HepG2 (cell line): ENCODE results near the gene TMEM114. TPM values are rescaled to one million over a fixed set of nuclear protein-coding genes. Genes with fewer than 3 reads are reported as not detected.

Experiments
- FIP1L1 ChIP-seq: fragments of 200-400 bp; formaldehyde crosslinking; IDR thresholded peaks from 2 replicates; pipeline ENCODE4 v1.6.1; 2018; ENCODE audit warnings: low read depth, mild to moderate bottlenecking, low read length, moderate library complexity, borderline replicate concordance; ENCODE audit not compliant: insufficient read depth
- GTF3A ChIP-seq: sonication (generic); formaldehyde crosslinking; conservative IDR thresholded peaks from 2 replicates; pipeline ENCODE4 v1.4.0; 2020; ENCODE audit warnings: mild to moderate bottlenecking, missing genetic modification reagents
- HMGXB3 ChIP-seq: sonication (generic); formaldehyde crosslinking; IDR thresholded peaks from 2 replicates; pipeline ENCODE4 v1.4.0; 2020; ENCODE audit warnings: missing genetic modification reagents, borderline replicate concordance
- MXD4 ChIP-seq: IDR thresholded peaks from 2 replicates; pipeline ENCODE4 v1.6.1; 2016; ENCODE audit warnings: mild to moderate bottlenecking, missing biosample characterization, missing genetic modification reagents
- NFE2 ChIP-seq: sonication (generic); formaldehyde crosslinking; IDR thresholded peaks from 2 replicates; pipeline ENCODE4 v1.4.0; 2020; ENCODE audit warnings: missing genetic modification reagents
- NONO ChIP-seq, 2 experiments: fragments of 450-650 bp in 1 of 2; sonication (generic) in 1 of 2; formaldehyde crosslinking in 1 of 2; IDR thresholded peaks in 1 of 2; conservative IDR thresholded peaks in 1 of 2; 2 replicates each; pipeline versions ENCODE4 v1.6.1 to v1.8.0; 2017 to 2022; ENCODE audit warnings: mild to moderate bottlenecking in 1 of 2, missing genetic modification reagents in 1 of 2, moderate library complexity in 1 of 2
- PCBP1 ChIP-seq: fragments of 200-400 bp; formaldehyde crosslinking; IDR thresholded peaks from 2 replicates; pipeline ENCODE4 v1.6.1; 2017; ENCODE audit warnings: mild to moderate bottlenecking, low read depth, low read length, borderline replicate concordance
- PRDM4 ChIP-seq: sonication (generic); formaldehyde crosslinking; IDR thresholded peaks from 2 replicates; pipeline ENCODE4 v1.9.0; 2021; ENCODE audit warnings: missing genetic modification reagents, borderline replicate concordance
- REXO4 ChIP-seq: sonication (generic); formaldehyde crosslinking; IDR thresholded peaks from 2 replicates; pipeline ENCODE4 v1.8.0; 2022; ENCODE audit warnings: missing genetic modification reagents, mild to moderate bottlenecking, borderline replicate concordance
- TRIM24 ChIP-seq: sonication (generic); formaldehyde crosslinking; IDR thresholded peaks from 2 replicates; pipeline ENCODE4 v1.8.0; 2022; ENCODE audit warnings: mild to moderate bottlenecking, missing genetic modification reagents
- ZBTB10 ChIP-seq: sonication (generic); formaldehyde crosslinking; IDR thresholded peaks from 2 replicates; pipeline ENCODE4 v1.4.0; 2020; ENCODE audit warnings: missing genetic modification reagents, borderline replicate concordance
- ZFP41 ChIP-seq: sonication (generic); formaldehyde crosslinking; IDR thresholded peaks from 2 replicates; pipeline ENCODE4 v1.4.0; 2020; ENCODE audit warnings: mild to moderate bottlenecking, missing genetic modification reagents, borderline replicate concordance
- ZFP82 ChIP-seq: sonication (generic); formaldehyde crosslinking; IDR thresholded peaks from 2 replicates; pipeline ENCODE4 v1.5.1; 2020; ENCODE audit warnings: mild to moderate bottlenecking, missing genetic modification reagents, borderline replicate concordance
- ZMAT5 ChIP-seq: sonication (generic); formaldehyde crosslinking; IDR thresholded peaks from 2 replicates; pipeline ENCODE4 v1.5.0; 2020; ENCODE audit warnings: mild to moderate bottlenecking, low read depth, missing genetic modification reagents, borderline replicate concordance
- ZNF329 ChIP-seq: sonication (generic); formaldehyde crosslinking; IDR thresholded peaks from 2 replicates; pipeline ENCODE4 v1.9.0; 2021; ENCODE audit warnings: low read depth, mild to moderate bottlenecking, missing genetic modification reagents
- ZNF569 ChIP-seq: sonication (generic); formaldehyde crosslinking; IDR thresholded peaks from 2 replicates; pipeline ENCODE4 v1.5.0; 2020; ENCODE audit warnings: mild to moderate bottlenecking, missing genetic modification reagents, moderate library complexity, borderline replicate concordance
- ZNF713 ChIP-seq: sonication (generic); formaldehyde crosslinking; IDR thresholded peaks from 2 replicates; pipeline ENCODE4 v1.4.0; 2020; ENCODE audit warnings: mild to moderate bottlenecking, missing genetic modification reagents
- polyA plus RNA-seq, 8 experiments: library from polyadenylated mRNA; depleted of rRNA in 3 of 8; stranded (reverse) in 7 of 8; unstranded in 1 of 8; fragments of >200 nt; fragmentation: Illumina TruSeq in 4 of 8; extraction: Trizol in 4 of 8; gene quantifications; 2 replicates each; pipeline versions ENCODE4 v1.2.1 to v1.2.3, GENCODE V29; 2011 to 2016; ENCODE audit warnings: low read depth in 4 of 8, missing spikeins in 1 of 8, mixed read lengths in 1 of 8; ENCODE audit not compliant: insufficient read depth in 1 of 8
- total RNA-seq, 5 experiments: library from RNA; depleted of rRNA; stranded (reverse); fragments of >200 nt; fragmentation: Illumina TruSeq; extraction: Trizol; gene quantifications; 2 replicates each; pipeline ENCODE4 v1.2.3, GENCODE V29; 2016; ENCODE audit warnings: low read depth in 1 of 5

TMEM114 gene
- total and polyA plus RNA-seq, 2 of the 13 experiments (the other 11 are each of a cell fraction or from before 2014, with no cell fraction given) = not detected

GRCh38 chr16:8621572-8622314 lies 31.4 kb upstream of the TMEM114 start, which contains the start of gene METTL22 (continued):
- TF ChIP-seq PRDM4 (CRISPR knock-in tag) (no peak), GTF3A (CRISPR knock-in tag) (no peak), NFE2 (CRISPR knock-in tag) (0 out of 2 replicates have a peak, but pooled peaks have one; percentile 12), TRIM24 (CRISPR knock-in tag) (no peak), ZFP41 (CRISPR knock-in tag) (no peak; the same call in 1 of the 2 replicates), ZNF329 (peak; percentile 61), HMGXB3 (CRISPR knock-in tag) (peak; percentile 64; the same call in 1 of the 2 replicates), ZNF569 (CRISPR knock-in tag) (peak; percentile 62; the same call in 1 of the 2 replicates), ZMAT5 (CRISPR knock-in tag) (no peak), ZFP82 (CRISPR knock-in tag) (peak; percentile 94; the same call in 1 of the 2 replicates), MXD4 (CRISPR knock-in tag) (peak; percentile 86), PCBP1 (no peak), NONO (IDR thresholded peaks at IDR 0.05) (no peak), NONO (CRISPR knock-in tag; conservative IDR thresholded peaks at IDR 0.05) (peak; percentile 68), FIP1L1 (no peak), ZNF713 (no peak), REXO4 (CRISPR knock-in tag) (no peak), ZBTB10 (CRISPR knock-in tag) (peak; percentile 67; the same call in 1 of the 2 replicates)
